Bronchial epithelial cell (primary cell): ENCODE measurements around the gene IFITM10. TPM values are rescaled to one million over a fixed set of nuclear protein-coding genes. Genes with fewer than 3 reads are reported as not detected.
"Not testable (repeated sequence)": the region's sequence is repeated elsewhere in the genome, so short reads cannot be mapped to it uniquely, and the experiment has no call there.

Source experiments
- DNase-seq: peaks from one replicate; pipeline ENCODE4 v3.0.0-alpha.2; 2010; ENCODE audit warnings: low read depth
- FAIRE-seq: peaks from 2 replicates; lab custom pipeline; 2011; peaks lifted over from hg19 to GRCh38; lab: Jason Lieb, UNC
- H3K27me3 ChIP-seq: 2 replicates; pipeline ENCODE4 v1.5.1; 2011; ENCODE audit warnings: low read length; ENCODE audit not compliant: control insufficient read depth, insufficient read depth
- H3K36me3 ChIP-seq: 2 replicates; pipeline ENCODE4 v1.5.1; 2011; ENCODE audit warnings: low read length; ENCODE audit not compliant: control insufficient read depth, insufficient read depth
- H3K4me3 ChIP-seq: 2 replicates; pipeline ENCODE4 v1.5.1; 2011; ENCODE audit warnings: mild to moderate bottlenecking, low read depth, low read length, control low read depth
- total RNA-seq: library from RNA; depleted of rRNA; stranded (reverse); fragments of >200 nt; gene quantifications from 2 replicates; pipeline ENCODE4 v1.2.1, GENCODE V29; 2014
- TF ChIP-seq, protein P1 (sequence below): IDR thresholded peaks from 2 replicates; pipeline ENCODE4 v1.5.1; 2011; ENCODE audit warnings: mild to moderate bottlenecking, moderate library complexity, low read length, control low read depth, inconsistent platforms; ENCODE audit not compliant: insufficient read depth, severe bottlenecking

IFITM10 gene
- total RNA-seq, 1 donor from 2014 or later, result 1.3 TPM

DNA sequence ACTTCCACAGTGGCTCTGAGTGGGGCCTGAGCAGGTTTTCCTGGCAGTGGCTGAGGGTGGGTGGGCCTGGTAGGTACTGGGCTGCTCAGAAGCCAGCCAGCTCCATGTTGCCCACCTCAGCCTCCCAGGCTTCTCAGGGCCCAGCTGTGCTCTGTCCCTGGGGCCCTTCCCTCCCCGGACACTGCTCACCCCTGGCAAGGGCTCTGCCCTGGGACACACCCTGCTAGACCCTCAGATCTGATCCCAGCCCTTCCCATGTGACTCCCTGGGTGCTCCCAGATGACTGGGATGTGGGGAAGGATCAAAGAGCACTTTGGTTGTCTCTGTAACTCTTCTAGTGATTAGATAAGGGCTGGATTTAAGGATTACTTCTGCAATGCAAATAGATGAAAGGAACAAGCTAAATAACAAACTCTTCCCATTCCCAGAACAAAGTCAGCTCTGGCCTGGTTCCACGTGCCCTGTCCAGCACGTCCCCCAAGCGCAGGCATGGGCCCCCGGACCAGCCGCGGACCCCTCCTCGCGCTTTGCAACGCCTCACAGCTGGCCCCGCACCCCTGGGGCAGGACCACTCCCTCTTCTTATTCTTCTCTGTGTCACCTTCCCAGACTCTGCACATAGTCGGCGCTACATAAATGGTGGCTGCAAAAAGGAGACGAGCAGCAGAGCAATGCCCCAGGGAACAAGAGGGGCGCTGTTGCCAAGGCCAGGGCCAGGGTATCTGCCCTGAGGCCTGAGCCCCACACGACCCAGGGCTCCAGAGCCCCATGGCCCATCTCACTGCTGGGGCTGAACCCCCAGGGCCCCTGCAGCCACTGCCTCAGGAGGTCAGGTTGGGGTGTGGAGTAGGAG is 59.1 kb downstream of the IFITM10 start:
- no peaks in the 10 kb centered on the region for H3K36me3 ChIP-seq
- no peak for DNase-seq
- no peak overlapping the region for H3K4me3 ChIP-seq
- TF ChIP-seq, protein P1, sequence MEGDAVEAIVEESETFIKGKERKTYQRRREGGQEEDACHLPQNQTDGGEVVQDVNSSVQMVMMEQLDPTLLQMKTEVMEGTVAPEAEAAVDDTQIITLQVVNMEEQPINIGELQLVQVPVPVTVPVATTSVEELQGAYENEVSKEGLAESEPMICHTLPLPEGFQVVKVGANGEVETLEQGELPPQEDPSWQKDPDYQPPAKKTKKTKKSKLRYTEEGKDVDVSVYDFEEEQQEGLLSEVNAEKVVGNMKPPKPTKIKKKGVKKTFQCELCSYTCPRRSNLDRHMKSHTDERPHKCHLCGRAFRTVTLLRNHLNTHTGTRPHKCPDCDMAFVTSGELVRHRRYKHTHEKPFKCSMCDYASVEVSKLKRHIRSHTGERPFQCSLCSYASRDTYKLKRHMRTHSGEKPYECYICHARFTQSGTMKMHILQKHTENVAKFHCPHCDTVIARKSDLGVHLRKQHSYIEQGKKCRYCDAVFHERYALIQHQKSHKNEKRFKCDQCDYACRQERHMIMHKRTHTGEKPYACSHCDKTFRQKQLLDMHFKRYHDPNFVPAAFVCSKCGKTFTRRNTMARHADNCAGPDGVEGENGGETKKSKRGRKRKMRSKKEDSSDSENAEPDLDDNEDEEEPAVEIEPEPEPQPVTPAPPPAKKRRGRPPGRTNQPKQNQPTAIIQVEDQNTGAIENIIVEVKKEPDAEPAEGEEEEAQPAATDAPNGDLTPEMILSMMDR, result no peak
- FAIRE-seq, result no peak
- no peaks in the 10 kb centered on the region for H3K27me3 ChIP-seq

DNA sequence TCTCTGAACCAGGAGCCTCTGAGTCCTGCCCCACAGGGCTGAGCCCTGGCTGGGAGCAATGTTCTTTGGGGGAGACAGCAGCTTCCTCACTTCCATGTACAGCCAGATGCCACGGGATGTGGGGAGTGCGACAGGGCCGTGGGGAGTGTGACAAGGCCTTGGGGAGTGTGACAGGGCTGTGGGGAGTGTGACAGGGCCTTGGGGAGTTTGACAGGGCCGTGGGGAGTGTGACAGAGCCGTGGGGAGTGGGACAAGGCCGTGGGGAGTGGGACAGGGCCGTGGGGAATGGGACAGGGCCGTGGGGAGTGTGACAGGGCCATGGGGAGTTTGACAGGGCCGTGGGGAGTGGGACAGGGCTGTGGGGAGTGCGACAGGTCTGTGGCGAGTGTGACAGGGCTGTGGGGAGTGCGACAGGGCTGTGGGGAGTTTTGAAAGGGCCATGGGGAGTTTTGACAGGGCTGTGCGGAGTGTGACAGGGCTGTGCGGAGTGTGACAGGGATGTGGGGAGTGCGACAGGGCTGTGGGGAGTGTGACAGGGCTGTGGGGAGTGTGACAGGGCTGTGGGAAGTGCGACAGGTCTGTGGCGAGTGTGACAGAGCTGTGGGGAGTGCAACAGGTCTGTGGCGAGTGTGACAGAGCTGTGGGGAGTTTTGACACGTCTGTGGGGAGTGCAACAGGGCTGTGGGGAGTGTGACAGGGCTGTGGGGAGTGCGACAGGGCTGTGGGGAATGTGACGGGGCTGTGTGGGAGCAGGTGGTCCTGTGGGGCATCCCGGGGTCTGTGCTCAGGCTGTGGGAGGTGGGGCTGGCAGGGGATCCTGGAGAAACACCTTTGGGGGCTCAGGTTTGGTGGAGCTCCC is 60.0 kb downstream of the IFITM10 start:
- H3K4me3 ChIP-seq, result no peak overlapping the region
- no peaks in the 10 kb centered on the region for H3K27me3 ChIP-seq
- FAIRE-seq (no peak), DNase-seq (no peak)
- H3K36me3 ChIP-seq, result no peaks in the 10 kb centered on the region
- TF ChIP-seq, protein P1, result no peak

DNA sequence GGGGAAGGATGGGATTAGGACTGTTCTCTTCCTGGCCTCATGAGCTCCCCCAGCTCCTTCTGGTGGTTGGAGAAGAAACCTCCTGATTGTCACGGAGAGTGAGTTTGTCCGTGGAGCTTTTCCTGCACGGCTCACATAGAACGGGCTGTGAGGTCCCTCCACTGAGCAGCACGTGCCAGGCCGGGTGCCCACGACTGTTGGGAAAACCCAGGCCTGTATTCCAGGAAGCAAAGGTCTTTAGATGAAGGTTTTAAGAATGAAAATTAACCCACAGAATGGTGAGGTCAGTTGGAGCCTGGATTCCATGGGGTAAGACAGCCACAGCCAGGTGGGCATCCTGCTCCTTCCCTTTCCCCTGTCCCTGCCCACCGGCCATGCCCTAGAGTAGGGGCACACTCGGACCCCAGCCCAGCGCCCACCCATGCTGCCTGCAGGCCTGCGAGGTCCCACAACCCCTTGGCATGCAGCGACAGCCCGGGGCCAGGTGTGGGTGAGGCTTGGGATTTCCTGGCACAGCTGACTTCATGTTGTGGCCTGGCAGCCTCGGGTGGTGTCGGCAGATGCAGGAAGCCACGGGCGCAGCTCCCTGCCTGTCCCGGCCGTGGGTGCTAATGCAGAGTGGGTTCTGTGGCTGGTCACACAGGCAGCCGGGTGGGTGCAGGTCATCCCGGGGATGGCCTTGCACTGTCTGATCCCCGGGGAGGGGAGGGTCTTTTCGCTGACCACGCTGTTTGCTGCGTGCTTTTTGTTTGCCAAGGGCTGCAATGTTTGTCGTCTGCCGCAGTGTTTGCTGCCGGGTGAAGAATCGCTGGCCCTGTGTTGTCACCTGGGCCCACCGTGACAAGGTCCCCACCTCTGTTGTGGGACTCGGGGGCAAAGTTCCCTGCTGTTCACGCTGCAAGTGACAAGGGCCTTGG is 60.9 kb downstream of the IFITM10 start:
- H3K36me3 ChIP-seq, H3K27me3 ChIP-seq, H3K4me3 ChIP-seq, DNase-seq: not testable (repeated sequence)
- peak; percentile 92 for FAIRE-seq

DNA sequence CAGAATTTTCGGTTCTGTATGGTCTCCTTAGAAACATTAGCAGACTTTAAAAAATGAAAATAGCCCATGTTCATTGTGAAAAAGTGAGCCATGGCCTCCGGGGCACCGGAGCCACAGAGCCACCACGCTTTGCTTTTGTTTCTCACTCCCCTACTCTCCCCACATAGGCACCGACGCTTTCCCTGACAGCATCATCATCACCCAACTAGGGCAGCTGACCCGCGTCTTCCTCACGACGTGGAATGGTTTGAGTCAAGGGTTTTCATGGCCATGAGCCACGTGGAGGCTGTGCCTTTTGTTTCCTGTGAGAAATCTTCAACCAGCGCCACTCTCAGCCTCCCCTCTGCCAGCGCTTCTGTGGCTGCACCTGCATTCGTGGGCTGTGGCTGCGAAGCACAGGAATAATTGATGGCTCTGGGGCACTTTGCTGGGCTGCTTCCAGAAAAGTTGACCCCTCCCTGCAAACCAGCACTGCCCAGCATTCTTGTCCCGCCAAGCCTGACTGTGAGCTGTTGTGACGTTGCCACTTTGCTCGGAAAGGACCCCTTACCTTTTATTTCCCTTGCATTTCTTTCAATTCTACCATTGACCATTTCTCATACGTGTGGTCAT is 62.0 kb downstream of the IFITM10 start:
- not testable (repeated sequence) for DNase-seq, H3K27me3 ChIP-seq, H3K4me3 ChIP-seq, H3K36me3 ChIP-seq
- FAIRE-seq, result peak; percentile 68

DNA sequence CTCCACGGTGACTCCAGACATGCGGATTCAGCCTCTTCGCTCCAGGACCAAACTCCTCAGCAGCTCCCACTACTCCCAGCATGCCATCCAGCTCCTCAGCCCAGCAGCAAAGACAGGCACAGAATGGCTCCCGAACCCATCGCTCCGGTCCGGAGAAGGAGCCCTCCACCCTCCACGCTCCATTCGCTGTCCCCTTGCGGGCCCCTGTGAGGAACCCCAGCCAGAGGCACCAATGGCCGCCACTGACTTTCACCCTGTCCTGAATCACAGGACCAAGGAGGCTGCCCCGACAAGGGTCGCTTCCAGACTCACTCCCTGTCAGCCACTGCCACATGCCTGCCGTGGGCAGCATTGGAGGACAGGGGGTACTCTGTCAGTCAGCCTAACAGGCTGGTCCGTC is 64.2 kb downstream of the IFITM10 start:
- DNase-seq, H3K36me3 ChIP-seq, H3K27me3 ChIP-seq, FAIRE-seq, H3K4me3 ChIP-seq: not testable (repeated sequence)

DNA sequence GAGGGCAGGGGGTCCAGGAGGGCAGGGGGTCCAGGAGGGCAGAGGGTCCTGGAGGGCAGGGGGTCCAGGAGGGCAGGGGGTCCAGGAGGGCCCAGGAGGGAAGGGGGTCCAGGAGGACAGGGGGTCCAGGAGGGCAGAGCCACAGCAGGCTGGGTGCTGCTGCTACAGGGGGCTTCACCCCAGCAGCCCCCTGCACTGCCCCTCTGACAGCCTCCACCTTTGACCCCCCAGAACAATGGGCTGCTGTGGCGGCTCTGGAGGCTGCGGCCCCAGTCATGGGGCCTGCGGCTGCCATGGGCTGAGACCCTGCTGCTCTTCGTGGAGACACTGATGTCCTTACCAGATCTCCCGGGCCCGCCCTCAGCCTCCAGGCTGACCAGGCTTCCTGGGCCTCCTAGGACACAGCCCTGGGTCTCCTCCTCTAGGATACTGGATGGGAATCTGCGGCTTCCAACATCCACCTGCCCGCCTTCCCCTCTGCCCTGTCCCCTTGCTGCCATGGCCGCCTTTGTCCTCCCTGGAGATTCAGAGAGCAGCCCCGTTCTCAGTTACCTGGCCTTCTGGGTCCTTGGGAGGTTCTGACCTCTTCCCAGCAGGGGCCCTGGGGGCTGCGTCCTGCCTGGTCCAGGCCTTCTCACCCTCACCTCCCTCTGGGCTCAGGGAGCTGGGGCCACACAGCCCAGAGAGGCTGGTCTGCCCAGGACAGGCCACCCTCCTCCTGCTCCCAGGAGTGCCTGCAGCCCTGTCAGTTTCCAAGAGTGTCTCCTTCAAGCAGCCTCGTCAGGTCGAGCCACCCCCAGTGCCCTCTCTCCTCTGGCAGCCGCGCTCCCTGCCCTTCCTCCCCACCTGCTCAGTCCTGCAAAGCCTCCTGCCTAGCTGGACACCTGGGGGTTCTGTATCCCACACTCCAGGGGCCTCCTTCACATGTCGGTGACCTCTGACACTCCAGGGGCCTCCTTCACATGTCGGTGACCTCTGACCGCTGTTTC is 65.2 kb downstream of the IFITM10 start:
- H3K27me3 ChIP-seq, H3K36me3 ChIP-seq, DNase-seq, FAIRE-seq, H3K4me3 ChIP-seq: not testable (repeated sequence)

DNA sequence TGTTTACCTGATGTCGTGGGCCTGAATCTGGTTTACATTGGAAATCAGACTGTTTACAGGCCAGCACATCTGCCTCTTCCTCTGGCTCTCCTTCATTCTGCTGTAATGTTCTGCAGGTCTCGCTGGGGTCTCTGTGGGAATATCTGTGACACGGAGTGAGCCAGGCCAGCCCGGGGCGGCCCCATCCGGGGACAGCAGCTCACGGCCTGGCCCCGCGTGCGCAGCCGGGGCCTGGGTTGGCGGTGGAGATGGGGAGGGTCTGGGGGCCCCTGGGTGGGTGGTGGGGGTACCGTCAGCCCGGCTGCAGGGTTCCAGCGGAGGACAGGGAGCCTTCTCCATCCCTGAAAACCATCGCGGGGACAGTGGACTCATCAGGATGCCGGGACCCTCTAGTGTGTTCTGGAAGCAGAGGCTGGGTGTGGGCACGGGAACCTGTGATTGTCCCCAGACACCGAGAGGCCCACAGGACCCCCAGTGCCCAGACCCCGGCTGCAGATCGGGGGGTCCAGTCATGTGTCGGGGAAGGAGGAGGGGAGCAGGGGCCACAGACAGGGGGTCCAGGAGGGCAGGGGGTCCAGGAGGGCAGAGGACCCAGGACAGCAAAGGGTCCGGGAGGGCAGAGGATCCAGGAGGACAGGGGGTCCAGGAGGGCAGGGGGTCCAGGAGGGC is 66.4 kb downstream of the IFITM10 start:
- H3K27me3 ChIP-seq, H3K36me3 ChIP-seq, FAIRE-seq, DNase-seq, H3K4me3 ChIP-seq: not testable (repeated sequence)

DNA sequence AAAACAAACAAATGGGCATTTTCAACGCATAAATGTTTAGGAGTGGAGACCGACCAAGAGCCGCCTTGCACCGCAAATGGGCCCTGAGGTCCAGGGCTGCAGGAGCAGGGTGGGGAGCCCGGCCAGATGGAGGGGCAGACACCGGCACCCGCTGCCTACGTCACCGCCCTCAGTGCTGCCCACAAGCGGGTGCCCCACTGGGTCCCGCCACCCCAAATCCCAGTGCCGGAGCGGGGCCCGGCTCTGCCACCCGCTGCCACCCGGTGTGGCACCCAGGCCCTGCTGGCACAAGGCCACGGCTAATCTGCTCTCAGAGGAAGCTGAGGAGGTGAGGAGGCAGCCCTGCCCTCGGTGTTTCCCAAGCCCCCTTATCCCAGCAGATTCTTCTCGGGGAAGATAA is 67.2 kb downstream of the IFITM10 start:
- not testable (repeated sequence) for DNase-seq, H3K36me3 ChIP-seq, H3K4me3 ChIP-seq, H3K27me3 ChIP-seq, FAIRE-seq
